SKM-1 treated with dmso at 0.1 percent for 144 hours (cell line): ENCODE results near the gene ZNF710.

ENCODE experiments used
- DNase-seq: peaks from one replicate; lab custom pipeline; 2025; ENCODE audit not compliant: unreplicated experiment; lab: John Stamatoyannopoulos, UW

The ZNF710 gene

DNA sequence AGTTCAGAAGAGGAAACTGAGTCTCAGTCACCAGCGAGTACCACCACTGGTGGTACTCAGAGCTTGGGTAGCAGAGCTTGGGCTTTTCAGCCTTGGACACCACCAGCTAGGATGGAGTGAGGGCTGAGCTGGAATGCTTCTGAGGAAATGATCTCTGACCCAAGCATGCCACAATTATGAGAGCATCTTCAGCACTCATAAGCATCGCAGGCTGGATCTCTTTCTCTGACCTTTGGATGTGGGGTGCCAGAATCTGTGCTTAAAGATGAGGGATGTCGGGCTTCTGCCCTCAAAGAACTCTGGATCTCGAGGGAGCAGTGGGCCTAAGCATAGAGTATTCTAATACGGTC is 36.4 kb downstream of the ZNF710 start:
- DNase-seq: no peak

DNA sequence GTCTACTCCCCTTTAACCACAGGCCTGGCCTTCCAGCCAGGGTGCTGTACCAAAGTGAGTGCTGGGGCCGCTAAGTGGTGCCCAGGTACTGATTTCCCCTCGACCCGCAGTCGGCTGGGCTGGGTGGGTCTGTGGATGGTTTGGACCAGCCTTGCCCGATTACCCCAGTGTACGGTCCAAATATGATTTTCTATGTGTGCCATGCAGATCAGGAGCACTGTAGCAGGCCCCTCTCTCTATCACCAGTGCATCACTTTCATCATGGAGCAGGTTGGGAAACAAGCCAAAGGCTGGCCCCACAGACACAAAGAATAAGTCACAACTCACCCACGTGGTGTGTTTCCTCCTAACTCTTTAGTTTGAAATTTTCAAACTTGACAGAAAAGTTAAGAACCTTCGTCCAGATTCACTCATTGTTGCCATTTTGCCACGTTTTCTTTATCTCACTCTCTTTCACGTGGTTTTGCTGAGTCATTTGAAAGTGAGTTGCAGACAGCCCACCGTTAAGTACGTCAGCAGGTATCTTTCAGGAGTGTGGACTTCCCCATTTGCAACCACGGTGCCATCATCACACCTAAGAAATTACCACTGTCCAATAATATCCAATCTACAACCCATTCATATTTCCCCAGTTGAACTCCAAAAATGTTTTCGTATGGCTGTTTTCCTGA is 37.0 kb downstream of the ZNF710 start:
- DNase-seq: peak; percentile 34

DNA sequence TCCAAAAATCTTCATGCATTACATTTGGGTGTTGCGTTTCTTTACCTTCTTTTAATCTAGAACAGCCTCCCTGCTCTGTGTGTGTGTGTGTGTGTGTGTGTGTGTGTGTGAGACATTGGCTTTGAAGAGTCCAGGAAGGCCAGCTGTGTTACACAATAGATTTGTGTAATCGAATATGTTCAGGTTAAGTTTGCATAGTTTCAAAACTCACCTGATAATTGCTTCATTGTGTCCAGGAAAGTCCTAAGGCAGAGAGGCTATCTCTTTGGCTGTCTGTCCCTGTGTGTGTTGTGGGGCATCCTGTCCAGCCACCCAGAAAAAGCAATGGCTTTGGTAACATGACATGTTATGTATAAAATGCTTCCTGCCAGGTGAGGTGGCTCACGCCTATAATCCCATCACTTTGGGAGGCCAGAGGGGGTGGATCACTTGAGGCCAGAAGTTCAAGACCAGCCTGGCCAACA is 37.5 kb downstream of the ZNF710 start:
- no peak for DNase-seq

- DNase-seq: no peak
Measured at GRCh38 chr15:90039996-90040395, 38.9 kb downstream of the ZNF710 start.

GRCh38 chr15:90040618-90041017 is 39.5 kb downstream of the ZNF710 start:
- DNase-seq: no peak

DNA sequence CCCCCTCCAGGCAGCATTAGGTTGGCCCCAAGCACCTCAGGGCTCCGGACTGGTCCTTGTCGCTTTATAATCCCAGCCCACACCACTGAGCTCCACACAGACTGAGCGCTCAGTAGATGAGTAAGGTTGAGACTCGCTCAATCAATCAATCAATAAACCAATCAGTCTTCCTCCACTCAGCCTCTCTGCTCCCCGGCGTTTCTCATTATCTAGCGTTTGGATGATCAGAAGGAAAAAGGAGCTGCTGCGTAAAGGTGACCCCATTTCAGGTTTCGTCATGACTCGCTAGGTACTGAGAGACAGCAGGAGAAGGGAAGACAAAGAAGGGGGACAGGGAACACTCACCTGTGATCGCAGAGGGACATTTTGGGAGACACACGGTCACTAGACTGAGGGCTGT is 41.2 kb downstream of the ZNF710 start:
- DNase-seq: no peak

- no peak for DNase-seq
Measured at GRCh38 chr15:90042766-90043529, 41.8 kb downstream of the ZNF710 start.

GRCh38 chr15:90043530-90044010 is 42.4 kb downstream of the ZNF710 start:
- DNase-seq: no peak

DNA sequence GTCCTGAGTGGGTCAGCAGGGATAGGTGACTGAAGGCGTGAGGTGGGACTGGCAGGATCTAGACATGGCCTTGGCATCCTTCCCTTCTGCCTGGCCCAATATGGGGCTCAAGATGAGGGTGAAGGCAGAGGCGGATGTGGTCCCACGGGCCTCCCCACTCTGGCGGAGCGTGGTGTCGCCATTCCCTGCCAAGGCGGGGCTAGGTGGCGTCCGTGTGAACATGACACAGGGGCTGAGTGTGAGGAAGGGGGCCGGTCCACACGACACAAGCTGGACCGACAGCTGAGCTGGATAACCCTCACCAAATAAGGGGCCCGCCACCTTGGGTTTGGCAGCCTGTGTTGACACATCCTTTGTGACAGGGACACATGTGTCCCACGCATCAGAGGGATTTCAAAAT is 43.1 kb downstream of the ZNF710 start:
- no peak for DNase-seq

- DNase-seq: no peak
Measured at GRCh38 chr15:90044916-90045371, 43.8 kb downstream of the ZNF710 start.

- DNase-seq: no peak
Measured at GRCh38 chr15:90046289-90046688, 45.2 kb downstream of the ZNF710 start.

GRCh38 chr15:90046911-90047392 is 45.8 kb downstream of the ZNF710 start:
- DNase-seq: no peak

- DNase-seq: no peak
Measured at GRCh38 chr15:90047956-90048575, 46.9 kb downstream of the ZNF710 start.

GRCh38 chr15:90049030-90049429 is 47.9 kb downstream of the ZNF710 start:
- DNase-seq: no peak

- DNase-seq: no peak
Measured at GRCh38 chr15:90049666-90050604, 48.8 kb downstream of the ZNF710 start.

- no peak for DNase-seq
Measured at GRCh38 chr15:90051874-90052273, 50.8 kb downstream of the ZNF710 start.

DNA sequence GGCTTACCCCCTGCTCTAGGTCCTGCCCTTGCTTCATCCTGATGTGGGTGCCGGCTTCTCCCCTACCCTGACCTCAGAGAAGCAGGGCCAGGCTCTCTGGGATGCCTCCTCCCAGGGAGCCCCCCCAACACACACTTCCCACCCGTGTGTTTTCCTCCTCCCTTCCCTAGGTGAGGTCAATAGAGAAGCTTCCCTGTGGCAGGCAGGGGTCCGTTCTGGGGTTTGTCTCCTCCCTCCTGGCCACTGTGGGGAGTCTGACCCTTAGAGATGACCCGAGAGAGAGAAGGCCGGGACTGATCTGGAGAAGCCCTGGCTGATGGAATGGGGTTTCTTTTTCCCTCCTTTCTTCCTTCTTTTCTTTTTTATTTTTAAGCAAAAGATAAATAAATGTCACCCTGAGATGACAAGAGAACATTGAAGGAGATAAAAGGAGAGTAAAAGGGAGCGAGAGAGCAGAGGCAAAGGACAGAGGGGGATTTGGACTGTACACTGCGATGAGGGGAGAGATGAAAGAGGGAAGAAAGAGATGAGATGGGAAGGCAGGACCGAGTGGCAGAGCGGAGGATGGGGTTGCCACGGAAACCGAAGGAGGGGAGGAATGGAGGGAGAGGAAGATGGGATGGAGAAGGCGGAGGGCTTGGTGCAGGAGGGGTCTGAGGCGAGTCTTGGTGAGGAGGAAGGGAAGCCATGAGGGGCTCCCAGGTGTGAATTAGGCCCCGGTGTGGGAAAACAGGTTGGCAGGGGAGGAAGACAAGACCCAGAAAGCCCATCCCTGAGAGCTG is 52.8 kb downstream of the ZNF710 start:
- DNase-seq: no peak

DNA sequence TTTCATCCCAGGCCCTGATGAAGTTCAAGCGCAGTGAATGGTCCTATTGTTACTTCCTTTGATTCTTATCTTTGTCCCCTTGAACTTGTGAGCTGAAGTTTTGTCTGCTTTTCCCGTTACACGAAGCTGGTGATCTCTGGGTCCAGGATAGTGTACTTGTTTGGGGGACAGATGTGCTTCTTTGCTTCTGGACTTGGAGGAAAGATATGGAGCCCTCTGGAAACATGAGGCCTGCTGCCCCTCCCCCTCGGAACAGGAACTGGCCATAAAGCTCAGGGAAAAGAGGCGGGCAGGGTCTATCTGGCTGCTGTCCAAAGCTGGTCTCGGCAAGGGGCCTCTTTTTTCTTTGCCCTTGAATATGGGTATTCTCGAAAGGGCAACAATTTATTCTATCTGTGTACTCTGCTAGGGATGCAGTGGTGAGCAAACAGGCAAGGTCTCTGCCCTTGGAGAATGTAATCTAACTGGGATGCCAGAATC is 53.5 kb downstream of the ZNF710 start:
- no peak for DNase-seq

DNA sequence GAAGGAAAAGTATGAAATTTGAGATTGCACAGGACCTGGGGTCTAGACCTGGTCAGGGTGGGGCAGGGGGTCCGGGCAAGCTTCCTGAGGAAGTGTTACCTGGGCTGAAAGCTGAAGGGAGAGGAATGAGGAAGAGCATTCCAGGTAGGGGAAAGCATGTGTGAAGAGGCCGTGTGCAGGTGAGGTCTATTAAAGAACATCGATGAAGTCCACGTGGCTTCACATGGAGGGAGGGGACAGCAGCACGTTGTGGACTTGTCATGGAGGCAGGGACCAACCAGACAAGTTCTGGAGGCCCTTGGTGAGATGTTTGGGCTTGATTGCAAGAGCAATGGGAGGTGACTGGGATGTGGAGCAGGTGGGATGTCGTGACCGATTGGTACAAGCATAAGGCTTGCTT is 54.1 kb downstream of the ZNF710 start:
- DNase-seq: no peak

DNA sequence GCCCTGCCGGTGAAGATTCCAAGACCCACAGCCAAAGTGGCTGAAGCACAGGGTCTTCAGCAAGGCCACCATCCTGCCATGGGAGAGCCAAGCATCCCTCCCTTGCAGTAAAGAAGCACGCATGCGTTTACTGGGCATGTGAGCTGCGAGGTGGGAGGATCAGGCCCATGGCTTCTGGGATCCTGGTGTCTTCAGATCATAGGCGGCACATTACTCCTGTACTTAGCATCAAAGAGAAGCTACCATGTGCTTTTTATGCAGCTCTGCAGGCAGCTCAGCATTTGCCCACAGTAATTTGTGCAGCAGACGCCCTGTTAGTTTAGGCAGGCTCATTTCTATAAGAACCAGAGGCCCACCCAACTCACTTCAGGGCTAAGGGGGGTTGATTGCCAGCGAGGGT is 55.4 kb downstream of the ZNF710 start:
- no peak for DNase-seq
